Spleen (tissue), 7 donors: Measurements from ENCODE around the gene NBPF3.

ENCODE experiments used
- POLR2AphosphoS5 ChIP-seq, 3 donors: sonication (generic); formaldehyde crosslinking; IDR thresholded peaks; one replicate each; pipeline ENCODE4 v1.5.1; 2017; ENCODE audit warnings: antibody characterized with exemption in 3 of 3
- TF ChIP-seq, protein P1 (sequence below), 11 experiments: fragments of 200-600 bp in 7 of 11; fragments of 450-650 bp in 4 of 11; sonication (generic) in 4 of 11; IDR thresholded peaks in 8 of 11; conservative IDR thresholded peaks in 3 of 11; 1 replicate in 7 of 11; 2 replicates in 4 of 11; pipeline versions ENCODE4 v1.4.0 to v1.8.0; 2016 to 2021; ENCODE audit warnings: antibody characterized with exemption in 11 of 11, inconsistent platforms in 4 of 11, mild to moderate bottlenecking in 1 of 11
- donor health status: DM: no; HTN: no; CAD: no; lungs with moderate emphysema.
- donor health status: DM: no; HTN: no; CAD: no.
- donor health status: DM: no; HTN: no; CAD: no.

DNA sequence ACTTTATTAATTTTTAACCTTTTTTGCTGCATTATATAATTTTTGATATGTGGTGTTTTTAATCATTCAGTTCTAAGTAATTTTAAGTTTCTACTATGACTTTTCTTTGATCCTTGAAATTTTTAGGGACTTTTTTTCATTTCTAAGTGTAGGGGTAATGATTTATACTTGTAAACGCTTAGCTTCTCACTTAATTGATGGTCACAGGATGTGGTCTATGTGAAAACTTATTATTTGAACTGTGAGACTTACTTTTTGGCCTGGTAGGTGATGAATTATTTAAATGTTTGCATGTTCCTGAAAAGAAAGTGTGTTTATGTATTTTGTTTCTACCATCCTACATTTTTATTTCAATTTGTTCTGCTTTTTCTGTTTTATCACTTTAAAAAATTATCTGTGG is 86.5 kb downstream of the NBPF3 start:
- TF ChIP-seq POLR2AphosphoS5 (IDR thresholded peaks at IDR 0.05), result no peak
- TF ChIP-seq, protein P1, sequence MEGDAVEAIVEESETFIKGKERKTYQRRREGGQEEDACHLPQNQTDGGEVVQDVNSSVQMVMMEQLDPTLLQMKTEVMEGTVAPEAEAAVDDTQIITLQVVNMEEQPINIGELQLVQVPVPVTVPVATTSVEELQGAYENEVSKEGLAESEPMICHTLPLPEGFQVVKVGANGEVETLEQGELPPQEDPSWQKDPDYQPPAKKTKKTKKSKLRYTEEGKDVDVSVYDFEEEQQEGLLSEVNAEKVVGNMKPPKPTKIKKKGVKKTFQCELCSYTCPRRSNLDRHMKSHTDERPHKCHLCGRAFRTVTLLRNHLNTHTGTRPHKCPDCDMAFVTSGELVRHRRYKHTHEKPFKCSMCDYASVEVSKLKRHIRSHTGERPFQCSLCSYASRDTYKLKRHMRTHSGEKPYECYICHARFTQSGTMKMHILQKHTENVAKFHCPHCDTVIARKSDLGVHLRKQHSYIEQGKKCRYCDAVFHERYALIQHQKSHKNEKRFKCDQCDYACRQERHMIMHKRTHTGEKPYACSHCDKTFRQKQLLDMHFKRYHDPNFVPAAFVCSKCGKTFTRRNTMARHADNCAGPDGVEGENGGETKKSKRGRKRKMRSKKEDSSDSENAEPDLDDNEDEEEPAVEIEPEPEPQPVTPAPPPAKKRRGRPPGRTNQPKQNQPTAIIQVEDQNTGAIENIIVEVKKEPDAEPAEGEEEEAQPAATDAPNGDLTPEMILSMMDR (IDR thresholded peaks at IDR 0.05 in 8 of 11, conservative IDR thresholded peaks at IDR 0.05 in 3 of 11), result no peak
